Measurements from ENCODE around the gene ADAMTS2.

ADAMTS2 gene

DNA sequence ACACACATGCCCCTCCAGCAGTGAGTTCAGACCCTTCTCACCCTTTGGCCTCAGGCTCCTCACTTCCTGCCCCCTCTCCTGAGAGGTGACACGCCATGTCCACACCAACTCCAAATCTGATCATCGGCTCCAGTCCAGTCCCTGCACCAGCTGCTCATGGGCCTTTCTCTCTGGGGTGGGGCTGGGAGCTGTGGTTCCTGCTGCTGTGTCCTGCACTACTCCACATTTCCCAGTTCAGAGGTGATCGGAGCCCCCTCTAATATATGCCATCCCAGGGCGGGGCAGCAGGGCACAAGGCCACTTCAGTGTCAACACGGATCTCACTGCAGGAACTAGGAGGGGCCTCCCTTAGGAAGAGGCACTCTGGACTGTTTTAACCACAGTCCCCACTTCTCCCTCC lies 91.5 kb downstream of the ADAMTS2 start:
- TF ChIP-seq CTCF (IDR thresholded peaks at IDR 0.05; ENCODE audit: low read depth, low read length): no peak
- no peak overlapping the region for H3K4me3 ChIP-seq (ENCODE audit: low read depth, low read length)

DNA sequence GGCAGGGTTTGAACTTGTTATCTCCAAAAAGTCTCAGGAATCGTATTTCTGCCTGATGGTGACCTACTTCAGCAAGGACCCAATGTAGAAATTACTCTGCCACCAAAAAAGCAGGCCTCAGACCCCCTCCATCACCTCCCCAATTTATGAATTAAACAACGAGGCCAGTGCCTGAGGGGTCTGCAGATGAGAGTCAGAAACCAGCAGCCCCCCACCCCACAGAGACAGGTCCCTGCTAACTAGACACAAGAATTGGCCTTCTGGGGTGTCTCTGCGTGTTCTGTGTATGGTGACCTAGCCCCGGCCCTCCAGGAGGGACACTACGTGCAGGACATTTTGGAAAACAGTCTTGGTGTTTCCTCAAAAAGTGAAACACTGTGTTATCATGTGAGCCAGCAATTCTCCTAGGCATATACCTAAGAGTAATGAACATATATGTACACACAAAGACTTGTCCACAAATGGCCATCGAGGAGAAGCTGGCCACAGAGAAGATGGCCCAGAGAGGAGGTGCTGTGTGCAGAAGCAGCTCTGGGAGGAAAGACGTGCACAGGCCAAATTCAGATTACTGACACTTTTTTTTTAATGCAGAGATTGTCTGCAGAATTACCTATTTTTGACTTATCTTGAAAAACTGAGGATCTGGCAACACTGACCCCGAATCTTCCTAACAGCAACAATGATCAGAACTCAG lies 93.8 kb downstream of the ADAMTS2 start:
- TF ChIP-seq CTCF (IDR thresholded peaks at IDR 0.05; ENCODE audit: low read depth, low read length): no peak
- no peak overlapping the region for H3K4me3 ChIP-seq (ENCODE audit: low read depth, low read length)

GRCh38 chr5:179250561-179251225 lies 94.6 kb downstream of the ADAMTS2 start:
- no peak for TF ChIP-seq CTCF (IDR thresholded peaks at IDR 0.05; ENCODE audit: low read depth, low read length)
- H3K4me3 ChIP-seq (ENCODE audit: low read depth, low read length): no peak overlapping the region

GRCh38 chr5:179246227-179246626 lies 99.0 kb downstream of the ADAMTS2 start:
- H3K4me3 ChIP-seq (ENCODE audit: low read depth, low read length): no peak overlapping the region
- no peak for TF ChIP-seq CTCF (IDR thresholded peaks at IDR 0.05; ENCODE audit: low read depth, low read length)

DNA sequence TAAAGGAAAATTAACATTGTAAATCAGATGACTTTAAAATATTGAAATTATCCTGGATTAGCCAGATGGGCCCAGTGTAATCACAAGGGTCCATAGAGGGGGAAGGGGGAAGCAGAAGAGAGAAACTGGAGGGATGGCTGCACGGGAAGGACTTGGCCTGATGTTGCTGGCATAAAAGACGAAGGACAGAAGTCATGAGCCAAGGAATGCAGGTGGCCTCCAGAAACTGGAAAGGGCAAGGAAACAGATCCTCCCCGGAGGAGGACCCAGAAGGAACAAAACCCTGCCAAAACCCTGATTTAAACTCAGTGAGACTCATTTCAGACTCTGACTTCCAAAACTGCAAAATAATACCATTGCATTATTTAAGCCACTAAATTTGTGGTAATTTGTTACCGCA lies 100.2 kb downstream of the ADAMTS2 start:
- TF ChIP-seq CTCF (IDR thresholded peaks at IDR 0.05; ENCODE audit: low read depth, low read length): no peak
- no peak overlapping the region for H3K4me3 ChIP-seq (ENCODE audit: low read depth, low read length)

DNA sequence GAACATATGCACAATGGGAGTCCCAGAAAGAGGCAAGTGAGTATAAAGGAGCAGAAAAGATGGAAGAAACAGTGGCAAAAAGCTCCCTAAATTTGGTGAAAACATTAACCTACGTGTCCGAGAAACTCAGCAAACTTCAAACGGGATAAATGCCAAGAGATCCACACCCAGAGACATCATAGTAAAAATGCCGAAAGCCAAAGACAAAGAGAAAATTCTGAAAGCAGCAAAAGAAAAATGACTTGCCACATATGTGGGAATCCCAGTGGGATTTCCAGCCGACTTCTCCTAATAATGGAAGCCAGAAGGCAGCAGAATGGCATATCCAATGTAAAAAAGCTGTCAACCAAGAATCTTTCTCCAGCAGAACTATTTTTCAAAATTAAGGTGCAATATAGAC lies 101.2 kb downstream of the ADAMTS2 start:
- H3K4me3 ChIP-seq (ENCODE audit: low read depth, low read length): no peak overlapping the region
- TF ChIP-seq CTCF (IDR thresholded peaks at IDR 0.05; ENCODE audit: low read depth, low read length): no peak

DNA sequence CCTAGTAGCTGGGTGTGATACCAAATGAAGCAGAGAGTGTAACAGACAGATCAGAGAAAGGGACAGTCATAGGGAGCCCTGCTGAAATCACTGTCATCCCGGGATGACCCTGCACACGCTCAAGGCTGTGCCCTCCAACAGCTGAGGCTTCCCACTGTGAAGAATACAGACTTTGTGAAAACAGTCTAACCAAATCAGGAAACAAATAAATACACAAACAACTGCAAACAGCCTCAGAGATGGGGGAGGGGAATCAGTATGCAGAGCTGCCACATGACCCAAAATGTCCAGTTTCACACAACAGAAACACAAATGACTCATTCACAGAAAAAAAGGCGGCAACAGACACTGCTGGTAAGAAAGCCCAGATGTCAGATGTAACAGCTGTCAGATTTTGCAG lies 101.9 kb downstream of the ADAMTS2 start:
- H3K4me3 ChIP-seq (ENCODE audit: low read depth, low read length): no peak overlapping the region
- TF ChIP-seq CTCF (IDR thresholded peaks at IDR 0.05; ENCODE audit: low read depth, low read length): no peak

Measured in WI38 (cell line).